ENCODE data around the gene B4GALT3. TPM values are rescaled to one million over a fixed set of nuclear protein-coding genes. Genes with fewer than 3 reads are reported as not detected.
A peak's percentile ranks its signal among the peaks of the same experiment; 100 is the strongest.

B4GALT3 gene
- total and polyA plus RNA-seq, 9 of the 15 experiments (the other 6 are each of a cell fraction or from before 2014, with no cell fraction given) = 31.2 to 103 (median 46.1) TPM

GRCh38 chr1:161226320-161226711 lies 49.0 kb upstream of the B4GALT3 start:
- POLR2A ChIA-PET = interaction anchor here (0.7 to 2.1 kb wide), 12 partner anchors 9 to 194 kb away, joined by 3 to 9 read pairs (median 4); partner anchors contain the start of genes NDUFS2 and SDHC
- H3K27me3 ChIP-seq (ENCODE audit: control insufficient read depth in 2 of 2, insufficient read depth in 2 of 2, low read length in 2 of 2) = no peaks in the 10 kb centered on the region
- no peaks in the 10 kb centered on the region for H3K9me1 ChIP-seq (ENCODE audit: control insufficient read depth, insufficient read depth, low read length)
- DNase-seq (ENCODE audit: extremely low read depth in 1 of 4, low spot score in 3 of 4) (peak in 1 of 4 experiments; percentile 47), FAIRE-seq (no peak), ATAC-seq (peak; percentile 3)
- H3K27ac ChIP-seq (ENCODE audit: extremely low read depth, low read depth, low read length) = peak overlapping the region; percentile 79
- H3K79me2 ChIP-seq (ENCODE audit: control insufficient read depth, insufficient read depth, low read length) = peaks cover 19% of the 10 kb centered on the region
- no peaks in the 10 kb centered on the region for H3K9me3 ChIP-seq (replicated peaks; ENCODE audit: control insufficient read depth, insufficient read depth, low read depth, low read length)
- WGBS (ENCODE audit: insufficient coverage, low coverage, missing lambda C conversion rate) = 2% methylated on average over 12 of the region's 15 CpGs
- H3K36me3 ChIP-seq (ENCODE audit: control insufficient read depth, insufficient read depth, low read length) = peaks cover 37% of the 10 kb centered on the region
- CTCF ChIA-PET (ENCODE audit: low intra/inter-chr PET ratio) = interaction anchor here (0.6 to 1.1 kb wide), 4 partner anchors 59 to 539 kb away, joined by 3 to 7 read pairs (median 4); no protein-coding TSS in a partner anchor
- H2AFZ ChIP-seq (ENCODE audit: low read depth, low read length) = peak overlapping the region; percentile 87
- intact Hi-C loops (cut with micrococcal nuclease) = loop anchor here (2.0 to 5.0 kb wide), 4 partner anchors 64 to 156 kb away; partner anchors contain the start of gene CFAP126
- H3K9ac ChIP-seq (ENCODE audit: insufficient read depth in 1 of 2, low read depth in 2 of 2, low read length in 2 of 2) = peak overlapping the region; percentile 76 to 93
- H3K4me2 ChIP-seq (ENCODE audit: insufficient read depth, low read length) = peak overlapping the region; percentile 97
- H3K4me3 ChIP-seq = peak overlapping the region; percentile 70
- TF ChIP-seq ZKSCAN1 (IDR thresholded peaks at IDR 0.05; ENCODE audit: low read depth, low read length) = 0 out of 2 replicates have a peak, but pooled peaks have one; percentile 3
- TF ChIP-seq, protein P1, sequence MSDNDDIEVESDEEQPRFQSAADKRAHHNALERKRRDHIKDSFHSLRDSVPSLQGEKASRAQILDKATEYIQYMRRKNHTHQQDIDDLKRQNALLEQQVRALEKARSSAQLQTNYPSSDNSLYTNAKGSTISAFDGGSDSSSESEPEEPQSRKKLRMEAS (CRISPR knock-in tag; IDR thresholded peaks at IDR 0.05) = 0 out of 2 replicates have a peak, but pooled peaks have one; percentile 3
- TF ChIP-seq NFRKB (IDR thresholded peaks at IDR 0.05; ENCODE audit: low read depth) = 0 out of 2 replicates have a peak, but pooled peaks have one; percentile 41
- TF ChIP-seq SAFB2 (IDR thresholded peaks at IDR 0.05; ENCODE audit: borderline replicate concordance, low read depth, low read length, severe bottlenecking) = no peak
- TF ChIP-seq ZBTB7A (IDR thresholded peaks at IDR 0.05; ENCODE audit: borderline replicate concordance, control insufficient read depth, low read depth, low read length) = peak; percentile 51; the same call in 1 of the 2 replicates
- peak; percentile 37; the same call in 1 of the 2 replicates for TF ChIP-seq GTF2E2 (tag; IDR thresholded peaks at IDR 0.05)
- 0 out of 2 replicates have a peak, but pooled peaks have one; percentile 3 for TF ChIP-seq POLR2A (conservative IDR thresholded peaks at IDR 0.05)
- TF ChIP-seq POLR2G (IDR thresholded peaks at IDR 0.05; ENCODE audit: low read depth, low read length) = 0 out of 2 replicates have a peak, but pooled peaks have one; percentile 30
- 0 out of 2 replicates have a peak, but pooled peaks have one; percentile 29 for TF ChIP-seq ETV1 (tag; conservative IDR thresholded peaks at IDR 0.05; ENCODE audit: low read depth)
- TF ChIP-seq ZFP30 (CRISPR knock-in tag; IDR thresholded peaks at IDR 0.05; ENCODE audit: borderline replicate concordance) = no peak
- TF ChIP-seq HBP1 (CRISPR knock-in tag; IDR thresholded peaks at IDR 0.05) = no peak
- TF ChIP-seq RBM39 (optimal IDR thresholded peaks at IDR 0.05; ENCODE audit: low read depth, low read length) = no peak
- H4K20me1 ChIP-seq (replicated peaks; ENCODE audit: control insufficient read depth, insufficient read depth, low read length) = no peaks in the 10 kb centered on the region
- in situ Hi-C loops (cut with MboI) = loop anchor here (5.0 kb wide), 1 partner anchor 156 kb away; no protein-coding TSS in a partner anchor
- no TSS peak for BruUV-seq (replicated peaks)
- H3K4me1 ChIP-seq (replicated peaks in 1 of 2; ENCODE audit: control insufficient read depth in 2 of 2, insufficient read depth in 2 of 2, low read length in 2 of 2) = peaks cover 15 to 16% of the 10 kb centered on the region in 2 experiments; a peak in 3 of 5 replicates

All from K562 (cell line).